HG02571 (cell line): Measurements from ENCODE around the gene PFKFB2.
A peak's percentile ranks its signal among the peaks of the same experiment; 100 is the strongest.

Experiments used
- ATAC-seq: cut with Tn5 transposase; IDR thresholded peaks from one replicate; pipeline ENCODE4 v1.9.1; 2021; ENCODE audit warnings: mild to moderate bottlenecking, moderate library complexity; ENCODE audit not compliant: unreplicated experiment

Gene PFKFB2

GRCh38 chr1:207052911-207053769 lies at the start of gene PFKFB2:
PFKFB2 (plus strand) TSS chr1:207053275; CDS start chr1:207054718, 1,443 bp downstream.
- ATAC-seq = peak; percentile 73

DNA sequence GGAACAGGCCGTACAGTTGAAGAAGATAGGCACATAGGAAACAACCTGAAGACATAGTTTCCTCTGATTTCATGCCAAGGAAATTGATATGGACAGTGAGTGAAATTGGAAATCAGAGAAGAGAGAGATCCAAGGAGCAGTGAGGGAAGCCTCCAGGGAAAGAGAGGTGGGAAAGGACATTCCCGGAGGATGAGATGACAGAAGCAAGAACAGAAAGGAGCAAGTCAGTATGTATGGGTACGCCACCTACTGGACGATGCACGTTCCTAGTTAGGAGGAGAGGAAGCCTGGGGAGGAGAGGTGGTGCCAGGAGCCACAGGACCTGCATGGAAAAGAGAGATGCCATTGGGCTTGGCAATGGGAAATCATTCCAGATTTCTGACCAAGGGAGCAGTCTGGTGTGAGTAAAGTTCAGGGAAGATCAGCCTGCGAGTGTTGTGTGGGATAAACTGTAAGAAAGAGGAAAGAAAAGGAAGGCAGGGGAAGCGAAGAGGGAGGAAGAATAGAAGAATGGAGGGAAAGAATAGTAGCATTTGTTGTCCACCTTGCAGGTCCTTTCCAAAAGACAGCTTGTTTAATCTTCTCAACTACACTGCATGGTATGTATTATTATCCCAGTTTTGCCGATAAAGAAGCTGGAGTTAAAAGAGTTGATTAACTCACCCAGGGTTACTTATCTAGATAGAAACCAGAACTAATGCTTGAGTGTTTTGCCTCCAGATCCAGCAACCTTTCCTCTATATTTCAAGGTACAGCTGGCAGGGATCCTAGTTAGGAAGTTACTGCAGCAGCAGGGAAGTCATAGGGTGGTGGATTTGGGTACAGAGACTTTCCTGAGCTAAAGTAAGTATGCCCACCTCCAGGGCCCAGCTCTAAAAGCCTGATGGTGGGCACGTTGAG lies 47.9 kb upstream of the PFKFB2 start:
- ATAC-seq = no peak

DNA sequence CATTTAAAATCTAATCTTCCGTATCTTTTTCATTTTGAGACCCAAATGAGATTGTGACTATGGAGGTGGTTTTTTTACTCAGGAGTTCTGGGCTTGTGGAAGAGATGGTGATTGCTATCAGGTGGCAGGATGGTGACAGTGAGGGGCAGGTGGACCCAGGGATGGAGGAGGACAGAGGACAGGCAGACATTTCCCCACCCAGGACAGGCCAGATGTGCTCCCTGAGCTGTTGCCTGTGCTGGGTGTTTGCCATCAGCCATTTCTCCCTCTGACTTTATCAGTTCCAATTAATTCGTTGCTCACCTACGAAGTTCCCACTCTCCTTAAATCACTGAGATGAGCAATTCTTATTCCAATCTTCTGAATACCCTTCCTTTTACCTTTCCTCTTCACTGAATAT lies 47.0 kb upstream of the PFKFB2 start:
- ATAC-seq = no peak

GRCh38 chr1:207006914-207007313 lies 46.2 kb upstream of the PFKFB2 start:
- no peak for ATAC-seq

GRCh38 chr1:207007352-207008033 lies 45.6 kb upstream of the PFKFB2 start:
- ATAC-seq = no peak

DNA sequence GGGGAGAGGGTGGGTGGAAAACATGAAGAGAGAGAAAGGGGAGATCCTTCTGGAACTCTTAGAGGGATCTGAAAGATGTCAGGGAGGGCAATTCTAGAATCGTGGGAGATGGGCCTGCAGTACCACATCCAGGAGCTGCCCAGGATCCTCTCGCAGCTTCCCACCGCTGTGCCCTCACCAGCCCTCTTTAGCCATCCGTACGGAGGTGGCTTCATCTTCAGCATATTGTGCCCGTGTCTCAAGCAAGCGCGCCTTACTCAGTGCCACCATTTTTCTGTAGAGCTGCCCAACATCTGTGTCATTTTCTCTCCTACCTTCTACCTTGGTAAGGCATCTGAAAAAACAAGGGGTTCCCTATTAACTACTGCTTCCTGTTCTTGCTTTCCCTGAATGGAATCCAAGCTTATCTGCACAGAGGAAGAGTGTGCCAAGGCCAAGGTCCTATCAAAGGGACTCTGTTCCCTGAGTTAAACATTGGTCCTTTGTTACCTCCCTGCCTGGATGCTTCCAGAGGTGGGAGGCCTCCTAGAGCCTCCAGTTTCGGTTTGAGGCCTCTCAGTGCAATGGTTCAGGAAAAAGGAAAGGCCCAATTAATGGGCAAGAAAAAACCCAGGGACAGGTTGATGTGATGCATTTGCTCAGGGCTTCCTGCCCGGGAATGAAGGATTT lies 43.8 kb upstream of the PFKFB2 start:
- ATAC-seq = no peak

- ATAC-seq = no peak
Measured at GRCh38 chr1:207009945-207010344, 43.1 kb upstream of the PFKFB2 start.

DNA sequence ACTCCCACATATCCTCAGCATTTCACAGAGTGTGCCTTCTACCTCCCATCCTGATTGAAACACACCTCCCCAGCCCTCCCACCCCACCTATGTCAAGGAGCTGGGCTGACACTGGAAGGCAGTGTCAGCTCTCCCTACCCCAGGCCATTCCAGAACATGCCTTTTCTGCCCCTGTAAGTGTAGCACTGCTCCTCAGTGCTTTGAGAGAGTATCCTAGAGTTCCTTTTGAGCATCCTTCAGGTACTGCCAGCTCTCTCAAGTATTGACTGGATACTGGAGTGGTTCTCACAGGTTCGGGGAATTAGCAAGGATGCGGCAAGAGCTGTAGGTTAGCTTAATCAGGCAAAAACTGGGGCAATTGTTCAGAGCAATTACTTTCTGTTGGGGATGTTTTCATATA lies 42.3 kb upstream of the PFKFB2 start:
- no peak for ATAC-seq

- ATAC-seq = no peak
Measured at GRCh38 chr1:207013321-207014085, 39.6 kb upstream of the PFKFB2 start.

DNA sequence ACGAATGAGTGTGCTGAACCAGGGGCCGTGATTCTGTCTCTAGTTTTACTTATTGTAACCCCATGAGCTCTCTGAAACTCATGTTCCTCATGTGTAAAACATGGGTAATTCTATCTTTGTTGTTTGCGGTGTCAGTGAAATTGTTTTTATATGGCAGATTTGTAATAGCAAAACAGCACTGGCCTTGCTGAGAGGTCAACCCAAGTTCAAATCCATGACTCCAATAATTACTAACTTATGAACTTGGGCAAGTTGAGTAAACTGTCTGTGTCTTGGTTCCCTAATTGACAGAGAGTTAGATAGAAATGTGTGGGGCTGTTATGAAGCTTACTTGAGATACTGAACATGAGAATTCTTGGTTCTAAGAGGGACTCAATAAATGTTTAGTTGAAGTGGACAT lies 38.3 kb upstream of the PFKFB2 start:
- ATAC-seq = no peak

DNA sequence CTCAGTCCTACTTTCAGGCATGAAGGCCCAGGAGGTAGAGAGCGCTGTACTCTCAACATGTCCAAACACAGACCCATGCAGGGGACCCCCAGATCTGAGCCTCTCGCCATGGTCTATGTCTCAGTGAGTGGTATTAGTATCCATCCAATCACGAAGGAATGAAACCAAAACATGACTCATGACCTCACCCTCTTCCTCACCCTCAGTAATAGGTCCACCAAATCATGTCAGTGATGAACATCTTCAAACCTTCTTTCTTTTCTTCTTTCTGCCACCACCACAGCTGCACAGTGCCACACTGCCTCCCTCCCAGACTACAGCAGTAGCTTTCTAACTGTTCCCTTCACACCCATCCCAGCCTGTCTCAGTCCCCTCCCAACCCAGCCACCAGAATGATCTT lies 37.3 kb upstream of the PFKFB2 start:
- no peak for ATAC-seq

DNA sequence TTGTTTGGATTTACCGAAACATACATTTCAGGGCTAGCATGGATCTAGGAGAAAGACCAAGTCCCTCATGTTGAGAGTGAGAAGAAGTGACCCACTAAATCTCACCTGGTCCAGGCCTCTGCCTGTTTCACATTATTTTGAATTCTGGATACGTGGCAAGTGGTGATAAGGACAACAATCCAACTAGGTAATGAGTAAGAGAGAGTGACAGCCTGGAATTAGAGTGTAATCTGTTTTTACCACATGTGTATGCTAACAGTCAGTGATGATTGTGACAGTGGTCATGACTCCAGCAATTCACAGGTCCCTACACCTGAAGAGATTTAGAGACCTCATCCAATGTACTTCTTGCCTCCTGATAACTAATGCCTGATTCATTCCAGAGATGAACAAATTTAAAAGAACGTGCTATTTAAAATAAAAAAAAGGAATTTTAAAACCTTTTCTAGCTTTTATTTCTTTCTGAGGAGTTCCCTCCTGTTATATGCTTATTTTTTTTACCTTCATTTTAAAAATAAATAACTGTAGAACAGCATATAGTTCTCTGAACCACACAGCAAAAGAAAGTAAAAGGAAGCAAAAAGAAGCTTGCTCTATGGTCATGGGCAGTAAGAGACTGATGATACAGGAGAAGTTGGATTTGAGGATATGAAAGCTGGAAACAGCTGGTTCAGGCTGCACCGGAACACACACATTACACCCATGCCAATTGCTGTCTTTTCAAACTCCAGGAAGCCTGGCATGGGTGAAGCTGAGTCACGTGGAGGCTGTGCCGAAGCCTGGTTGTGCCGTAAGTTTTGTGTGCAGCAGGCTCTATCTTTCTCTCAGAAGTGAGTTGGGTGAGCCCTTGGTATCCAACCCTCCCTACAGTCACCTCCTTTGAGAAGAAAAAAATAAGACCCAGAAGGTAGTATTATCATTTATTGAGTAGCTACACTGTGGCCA lies 35.2 kb upstream of the PFKFB2 start:
- ATAC-seq = no peak

- no peak for ATAC-seq
Measured at GRCh38 chr1:207018707-207019106, 34.4 kb upstream of the PFKFB2 start.

GRCh38 chr1:207019161-207019560 lies 33.9 kb upstream of the PFKFB2 start:
- ATAC-seq = no peak

GRCh38 chr1:207019661-207020060 lies 33.4 kb upstream of the PFKFB2 start:
- ATAC-seq = no peak

DNA sequence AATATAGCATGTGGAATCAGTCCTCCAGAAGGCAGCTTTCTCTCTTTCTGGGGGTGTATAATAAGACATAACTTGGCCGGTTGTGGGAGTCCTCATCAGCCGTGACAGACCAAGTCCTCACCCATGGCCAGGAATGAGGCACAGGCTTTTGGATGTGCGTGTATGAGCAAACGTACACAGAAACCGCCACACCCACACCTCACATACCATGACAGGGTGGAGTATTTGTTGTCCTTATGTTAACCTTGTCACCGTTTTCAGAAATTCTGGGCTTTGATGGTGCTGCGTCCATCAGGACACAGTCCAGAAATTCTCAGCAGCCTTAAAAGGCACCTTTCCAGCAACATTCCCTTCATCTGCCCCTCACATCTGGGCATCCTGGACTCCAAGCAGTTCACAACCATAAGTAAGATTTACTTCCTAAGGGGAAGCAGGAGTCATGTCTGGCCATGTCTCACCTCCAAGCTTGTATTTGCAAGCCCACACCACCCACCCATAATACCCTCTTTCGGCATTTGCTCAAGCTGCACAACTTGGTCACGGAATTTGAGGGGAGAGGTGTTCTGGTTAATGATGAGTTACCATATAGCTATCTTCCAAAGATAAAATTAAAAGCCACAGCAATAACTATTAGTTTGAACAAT lies 32.9 kb upstream of the PFKFB2 start:
- ATAC-seq = no peak

- ATAC-seq = no peak
Measured at GRCh38 chr1:207020709-207021107, 32.4 kb upstream of the PFKFB2 start.

DNA sequence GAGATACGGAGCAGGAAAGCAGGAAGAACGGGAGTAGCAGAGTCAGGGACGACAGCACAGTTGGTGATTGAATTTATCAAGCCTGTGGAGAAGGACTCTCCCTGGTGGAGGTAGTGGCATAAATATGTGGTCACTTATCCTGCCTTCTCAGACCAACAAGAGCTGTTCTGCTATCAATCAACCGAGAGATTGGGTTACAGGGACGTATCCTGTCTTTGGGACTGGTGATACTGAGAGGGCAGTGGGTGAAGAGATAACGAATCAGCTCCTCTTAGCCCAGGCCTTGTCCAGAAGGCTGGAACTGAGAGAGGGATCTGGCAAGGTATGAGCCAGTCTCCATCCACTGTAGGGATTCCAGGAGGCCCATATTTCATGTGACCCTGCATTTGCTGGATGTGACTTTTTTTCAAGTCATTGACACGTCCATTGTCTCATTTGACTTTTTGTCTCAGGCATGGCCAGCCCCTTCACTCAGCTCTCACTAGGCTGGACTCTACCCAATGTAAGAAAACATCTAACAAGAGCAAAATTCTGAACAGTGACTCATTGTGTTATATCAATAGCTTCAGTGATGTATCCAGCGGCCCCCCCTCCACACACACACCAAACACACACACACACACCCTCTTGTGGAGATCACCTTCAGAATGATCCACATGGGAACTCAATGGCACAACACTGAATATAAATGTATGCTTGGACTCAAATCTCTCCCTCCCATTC lies 31.8 kb upstream of the PFKFB2 start:
- no peak for ATAC-seq
